Measurements from ENCODE around the gene GALNT12.

Gene GALNT12

DNA sequence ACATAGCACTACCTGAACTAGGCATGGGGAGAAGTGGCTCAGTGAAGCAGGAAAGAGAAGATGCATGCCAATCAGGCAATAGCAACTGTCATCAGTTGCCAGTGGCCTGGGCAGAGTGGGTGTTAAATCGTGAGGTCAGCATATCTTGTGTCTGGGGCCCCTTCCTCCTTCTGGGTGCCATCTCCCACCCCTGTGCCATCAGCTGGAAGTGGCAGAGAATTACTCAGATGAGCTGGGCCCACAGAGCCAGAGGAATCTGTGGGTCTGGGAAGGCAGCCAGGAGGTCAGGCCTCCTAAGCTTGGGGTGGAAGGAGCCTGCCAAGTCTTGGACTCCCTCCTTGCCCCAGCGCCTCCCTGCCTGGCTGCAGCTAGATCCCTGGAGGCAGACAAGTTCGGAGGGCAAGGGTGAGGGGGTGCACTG lies 66.5 kb downstream of the GALNT12 start:
- no peak overlapping the region for H3K4me3 ChIP-seq (ENCODE audit: low read length)
- no peak for TF ChIP-seq ZNF274 (IDR thresholded peaks at IDR 0.05; ENCODE audit: low read depth, low read length)

DNA sequence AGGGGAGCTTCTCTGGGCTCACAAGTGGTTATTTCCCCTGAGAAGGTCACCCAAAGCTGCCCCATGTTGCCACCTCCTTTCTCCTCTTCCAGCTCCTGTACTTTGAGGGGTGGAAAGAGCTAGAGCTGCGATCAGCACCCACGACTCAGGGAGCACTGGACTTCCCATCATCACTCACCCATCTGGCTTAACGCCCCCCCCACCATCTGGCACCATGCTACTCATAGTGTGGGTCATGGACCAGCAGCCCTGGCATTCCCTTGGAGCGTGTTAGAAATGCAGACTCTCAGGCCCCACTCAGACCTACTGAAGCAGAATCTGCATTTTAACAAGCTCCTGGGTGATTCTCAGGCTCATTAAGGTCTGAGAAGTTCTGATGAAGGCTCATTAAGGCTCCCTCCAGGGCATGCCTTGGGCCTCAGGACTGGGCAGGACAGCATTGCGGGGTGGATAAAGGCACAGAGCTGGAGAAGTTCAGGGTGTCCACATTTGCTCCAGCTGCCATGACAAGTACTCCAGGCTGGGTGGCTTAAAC lies 67.3 kb downstream of the GALNT12 start:
- no peak overlapping the region for H3K4me3 ChIP-seq (ENCODE audit: low read length)
- no peak for TF ChIP-seq ZNF274 (IDR thresholded peaks at IDR 0.05; ENCODE audit: low read depth, low read length)

- no peak overlapping the region for H3K4me3 ChIP-seq (ENCODE audit: low read length)
- no peak for TF ChIP-seq ZNF274 (IDR thresholded peaks at IDR 0.05; ENCODE audit: low read depth, low read length)
Observed at GRCh38 chr9:98875536-98875935, 68.1 kb downstream of the GALNT12 start.

DNA sequence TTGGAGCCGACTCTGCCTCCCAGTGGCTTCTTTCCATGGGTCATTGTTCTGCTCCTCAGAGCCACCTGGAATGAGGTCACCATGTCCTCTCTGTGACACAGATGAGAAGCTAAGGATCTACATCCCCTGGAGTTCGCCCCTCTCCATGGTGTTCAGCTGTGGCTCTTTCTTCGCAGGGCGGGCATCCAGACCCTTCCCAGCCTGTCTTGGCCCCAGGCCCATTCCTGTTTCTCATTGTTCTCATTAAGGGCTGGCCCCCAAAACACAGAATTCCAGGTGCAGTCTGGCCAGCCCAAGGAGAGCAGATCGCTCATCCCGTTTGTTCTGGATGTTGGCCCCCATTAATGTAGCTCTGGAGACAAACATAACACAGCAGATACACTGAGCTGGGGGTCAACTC lies 69.8 kb downstream of the GALNT12 start:
- TF ChIP-seq ZNF274 (IDR thresholded peaks at IDR 0.05; ENCODE audit: low read depth, low read length): no peak

DNA sequence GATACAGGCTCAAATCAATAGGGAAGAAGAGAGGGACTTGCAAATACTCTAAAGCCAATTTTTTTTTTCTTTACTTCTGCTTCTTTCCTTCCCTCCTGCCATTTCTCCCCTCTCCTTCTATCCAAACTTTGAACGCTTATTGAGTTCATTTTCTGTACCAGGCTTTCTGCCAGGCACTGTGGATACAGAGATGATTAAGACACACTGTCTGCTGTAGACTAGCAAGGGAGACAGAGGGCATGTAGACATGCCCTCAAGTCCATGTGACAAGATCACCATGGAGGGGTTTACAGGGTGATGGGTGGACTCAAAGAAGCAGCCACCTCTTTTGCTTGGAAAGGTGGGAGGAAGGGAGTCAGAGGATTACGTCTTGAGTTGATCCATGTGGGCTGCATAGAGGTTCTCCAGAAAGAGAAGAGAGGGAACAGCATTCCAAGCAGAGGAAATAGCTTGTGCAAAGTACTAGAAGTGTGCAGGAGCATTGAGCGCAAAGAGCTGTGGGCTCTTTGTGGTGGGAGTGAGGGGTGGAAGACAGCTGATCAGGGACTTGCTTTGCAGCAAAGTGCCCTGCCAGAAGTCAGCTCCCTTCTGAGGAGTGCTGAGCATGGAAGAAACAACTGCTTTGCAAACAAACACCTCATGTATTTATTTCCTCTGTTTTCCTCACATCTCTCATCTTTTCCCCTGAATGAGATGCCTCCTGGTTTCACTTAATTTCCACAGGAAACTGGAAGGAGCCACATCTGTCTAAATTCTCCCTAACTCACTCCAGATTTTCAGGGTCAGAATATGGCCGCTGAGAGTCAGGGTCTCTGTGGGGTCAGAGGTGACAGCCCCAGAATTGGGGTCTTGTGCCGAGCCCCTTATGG lies 71.9 kb downstream of the GALNT12 start:
- H3K4me3 ChIP-seq (ENCODE audit: low read length): no peak overlapping the region
- no peak for TF ChIP-seq ZNF274 (IDR thresholded peaks at IDR 0.05; ENCODE audit: low read depth, low read length)

More for the DNA sequence above, 69.8 kb downstream of the GALNT12 start:
- no peak overlapping the region for H3K4me3 ChIP-seq (ENCODE audit: low read length)

DNA sequence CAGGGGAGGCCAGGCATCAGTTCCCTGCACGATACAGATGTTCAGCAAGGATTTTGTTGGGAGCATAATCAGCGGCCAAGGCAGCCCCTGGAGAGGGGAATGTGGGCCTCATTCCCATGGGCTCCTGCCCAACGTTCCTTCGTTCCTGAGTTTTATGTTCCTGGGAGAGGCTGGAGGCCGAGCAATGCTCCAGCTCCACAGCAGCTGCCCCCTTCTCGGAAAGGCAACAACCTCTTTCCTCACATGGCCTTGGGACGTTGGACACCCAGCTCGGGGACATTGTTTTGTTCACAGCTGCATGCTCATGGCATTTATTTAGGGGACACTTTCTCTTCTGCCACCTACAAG lies 72.5 kb downstream of the GALNT12 start:
- no peak for TF ChIP-seq ZNF274 (IDR thresholded peaks at IDR 0.05; ENCODE audit: low read depth, low read length)
- H3K4me3 ChIP-seq (ENCODE audit: low read length): no peak overlapping the region

DNA sequence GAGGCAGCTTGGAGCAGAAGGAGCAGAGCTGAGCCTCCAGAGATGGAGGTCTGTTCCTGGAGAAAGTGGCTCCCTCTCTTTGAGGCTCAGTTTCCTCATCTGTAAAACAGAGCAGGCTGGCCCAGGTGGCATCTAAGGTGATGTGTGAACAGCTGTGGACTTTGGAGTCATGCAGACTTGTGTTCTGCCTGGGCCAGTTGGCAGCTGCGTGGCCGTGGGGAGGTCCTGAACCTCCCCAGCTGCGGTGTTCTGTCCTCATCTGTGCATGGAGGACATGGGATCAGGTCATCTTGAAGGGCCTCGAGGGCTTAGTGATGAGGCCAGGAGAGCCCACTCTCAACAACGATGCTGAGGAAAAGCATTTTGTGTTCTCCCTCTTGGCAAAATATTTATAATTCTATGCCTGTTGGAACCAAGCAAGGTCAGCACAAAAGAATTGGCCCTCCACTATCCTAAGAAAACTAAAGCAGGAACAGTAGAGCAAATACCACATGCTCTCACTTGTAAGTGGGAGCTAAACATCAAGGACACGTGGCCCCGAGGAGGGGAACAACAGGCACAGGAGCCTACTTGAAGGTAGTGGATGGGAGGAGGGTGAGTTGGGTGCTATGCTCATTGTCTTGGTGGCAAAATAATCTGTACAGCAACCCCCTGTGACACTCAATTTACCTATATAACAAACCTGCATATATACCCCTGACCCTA lies 73.0 kb downstream of the GALNT12 start:
- no peak for TF ChIP-seq ZNF274 (IDR thresholded peaks at IDR 0.05; ENCODE audit: low read depth, low read length)
- H3K4me3 ChIP-seq (ENCODE audit: low read length): no peak overlapping the region

DNA sequence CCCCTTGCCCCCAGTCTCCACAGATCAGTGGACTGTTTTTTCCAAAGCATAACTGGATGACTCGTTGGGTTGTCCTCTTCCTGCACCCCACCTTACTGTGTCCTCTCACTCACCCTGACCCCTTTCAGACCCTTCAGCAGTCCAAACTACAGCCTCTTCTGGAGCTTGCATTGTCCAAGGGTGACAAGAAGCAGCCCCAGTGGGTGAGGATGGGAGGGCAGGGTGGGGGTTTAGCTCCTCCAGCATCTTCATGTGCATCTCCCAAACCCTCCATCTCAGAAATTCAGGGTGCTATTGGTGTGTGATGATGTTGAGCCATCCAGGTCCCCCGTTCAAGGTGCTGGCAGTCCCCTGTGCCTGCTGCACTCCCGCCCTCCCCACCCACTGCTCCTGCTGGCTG lies 73.9 kb downstream of the GALNT12 start:
- H3K4me3 ChIP-seq (ENCODE audit: low read length): no peak overlapping the region

GRCh38 chr9:98881836-98882568 lies 74.5 kb downstream of the GALNT12 start:
- H3K4me3 ChIP-seq (ENCODE audit: low read length): no peak overlapping the region
- TF ChIP-seq ZNF274 (IDR thresholded peaks at IDR 0.05; ENCODE audit: low read depth, low read length): no peak

More for the DNA sequence above, 73.9 kb downstream of the GALNT12 start:
- no peak for TF ChIP-seq ZNF274 (IDR thresholded peaks at IDR 0.05; ENCODE audit: low read depth, low read length)

- TF ChIP-seq ZNF274 (IDR thresholded peaks at IDR 0.05; ENCODE audit: low read depth, low read length): no peak
- no peak overlapping the region for H3K4me3 ChIP-seq (ENCODE audit: low read length)
Observed at GRCh38 chr9:98882569-98882923, 75.1 kb downstream of the GALNT12 start.

- TF ChIP-seq ZNF274 (IDR thresholded peaks at IDR 0.05; ENCODE audit: low read depth, low read length): no peak
- H3K4me3 ChIP-seq (ENCODE audit: low read length): no peak overlapping the region
Observed at GRCh38 chr9:98883276-98883675, 75.8 kb downstream of the GALNT12 start.

- TF ChIP-seq ZNF274 (IDR thresholded peaks at IDR 0.05; ENCODE audit: low read depth, low read length): no peak
- no peak overlapping the region for H3K4me3 ChIP-seq (ENCODE audit: low read length)
Observed at GRCh38 chr9:98884849-98885248, 77.4 kb downstream of the GALNT12 start.

DNA sequence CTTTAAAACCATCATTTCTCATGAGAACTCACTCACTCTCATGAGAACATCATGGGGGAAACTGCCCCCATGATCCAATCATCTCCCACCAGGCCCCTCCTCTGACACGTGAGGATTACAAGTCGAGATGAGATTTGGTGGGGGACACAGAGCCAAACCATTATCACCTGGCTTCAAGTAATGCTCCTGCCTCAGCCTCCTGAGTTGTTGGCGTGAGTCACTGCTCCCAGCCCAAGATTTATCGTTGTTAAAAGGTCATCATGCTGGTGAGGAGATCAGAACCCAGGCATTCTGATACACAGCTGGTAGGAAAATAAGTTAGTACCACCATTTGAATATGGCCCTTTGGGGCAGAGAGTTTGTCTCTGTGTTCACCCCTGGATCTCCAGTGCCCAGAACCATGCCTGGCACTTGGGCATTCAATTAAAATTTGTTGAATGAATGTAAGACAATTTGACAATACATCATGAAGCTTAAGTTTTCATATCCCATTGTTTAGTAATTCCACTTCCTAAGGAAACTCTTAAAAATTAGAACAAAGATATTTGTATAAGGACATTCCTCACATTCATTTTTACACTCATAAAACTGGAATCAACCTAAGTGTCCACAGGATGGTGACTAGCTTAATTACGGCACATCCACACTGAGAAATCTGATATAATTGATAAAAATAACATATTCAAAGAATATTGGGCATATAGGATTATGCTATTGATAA lies 78.3 kb downstream of the GALNT12 start:
- no peak overlapping the region for H3K4me3 ChIP-seq (ENCODE audit: low read length)
- no peak for TF ChIP-seq ZNF274 (IDR thresholded peaks at IDR 0.05; ENCODE audit: low read depth, low read length)

Data from GM08714 (cell line).